Endothelial cell of umbilical vein (primary cell): Measurements from ENCODE around the gene CHIT1. TPM values are rescaled to one million over a fixed set of nuclear protein-coding genes. Genes with fewer than 3 reads are reported as not detected.

Experiments used
- BruUV-seq: library from RNA; stranded (reverse); fragments of 400-500 nt; replicated peaks from 2 replicates; lab custom pipeline; 2021; lab: Mats Ljungman, UMichigan
- CTCF ChIA-PET: fragments of 300-600, 350-600 bp; sonication (Branson Sonifier 250); formaldehyde crosslinking; loops from one replicate; lab custom pipeline; 2021; ENCODE audit warnings: antibody characterized with exemption, inconsistent platforms; lab: Charles Lee
- POLR2A ChIA-PET: fragments of 300-600, 350-600 bp; sonication (Branson Sonifier 250); formaldehyde crosslinking; loops from one replicate; lab custom pipeline; 2021; ENCODE audit warnings: antibody characterized with exemption, inconsistent platforms; lab: Charles Lee
- DNase-seq: peaks from one replicate; pipeline ENCODE4 v3.0.0-alpha.2; 2011; ENCODE audit warnings: low read depth, low spot score
- FAIRE-seq: peaks from 2 replicates; lab custom pipeline; 2011; peaks lifted over from hg19 to GRCh38; lab: Jason Lieb, UNC
- H2AFZ ChIP-seq: 2 replicates; pipeline ENCODE4 v1.6.0; 2012; ENCODE audit warnings: low read depth, low read length, control low read depth, inconsistent platforms
- H3K27ac ChIP-seq: 2 replicates; pipeline ENCODE4 v1.5.1; 2011; ENCODE audit warnings: low read depth, mild to moderate bottlenecking, control low read depth, low read length, moderate library complexity; ENCODE audit not compliant: insufficient read depth
- H3K27me3 ChIP-seq, 2 experiments: 2 replicates each; pipeline versions ENCODE4 v1.6.0 to v1.6.1; 2011; ENCODE audit warnings: low read length in 2 of 2, mixed read lengths in 1 of 2; ENCODE audit not compliant: control insufficient read depth in 2 of 2, insufficient read depth in 2 of 2
- H3K36me3 ChIP-seq, 2 experiments: 2 replicates in 1 of 2; 3 replicates in 1 of 2; pipeline ENCODE4 v1.5.1; 2011; ENCODE audit warnings: low read length in 2 of 2, mild to moderate bottlenecking in 1 of 2, moderate library complexity in 1 of 2; ENCODE audit not compliant: control insufficient read depth in 2 of 2, insufficient read depth in 2 of 2; ENCODE audit errors: extremely low read depth in 1 of 2
- H3K4me1 ChIP-seq: 3 replicates; pipeline ENCODE4 v1.5.1; 2011; ENCODE audit warnings: mild to moderate bottlenecking, low read length; ENCODE audit not compliant: control insufficient read depth, insufficient read depth; ENCODE audit errors: extremely low read depth
- H3K4me2 ChIP-seq: 2 replicates; pipeline ENCODE4 v1.6.1; 2011; ENCODE audit warnings: low read length, control low read depth, mixed read lengths; ENCODE audit not compliant: insufficient read depth
- H3K4me3 ChIP-seq, 3 experiments: fragments of 200-600 bp in 1 of 3; sonication (generic), shearing (Covaris generic) in 1 of 3; replicated peaks in 1 of 3; 2 replicates each; pipeline ENCODE4 v1.5.1; 2011 to 2016; ENCODE audit warnings: control low read depth in 3 of 3, low read length in 3 of 3, mild to moderate bottlenecking in 2 of 3, inconsistent platforms in 1 of 3, low read depth in 1 of 3, moderate library complexity in 1 of 3; ENCODE audit not compliant: insufficient read depth in 1 of 3
- H3K79me2 ChIP-seq: 2 replicates; pipeline ENCODE4 v1.6.0; 2012; ENCODE audit warnings: low read length, inconsistent platforms; ENCODE audit not compliant: control insufficient read depth, insufficient read depth
- H3K9ac ChIP-seq: replicated peaks from 2 replicates; pipeline ENCODE3; 2011; ENCODE audit warnings: low read length, control low read depth; ENCODE audit not compliant: insufficient read depth; ENCODE audit errors: extremely low read depth
- H3K9me1 ChIP-seq: replicated peaks from 3 replicates; pipeline ENCODE4 v1.6.0; 2011; ENCODE audit warnings: mild to moderate bottlenecking, low read length; ENCODE audit not compliant: control insufficient read depth, insufficient read depth; ENCODE audit errors: extremely low read depth
- H3K9me3 ChIP-seq: replicated peaks from 2 replicates; pipeline ENCODE4 v1.5.1; 2012; ENCODE audit warnings: low read length, inconsistent platforms; ENCODE audit not compliant: control insufficient read depth, insufficient read depth
- H4K20me1 ChIP-seq: replicated peaks from 2 replicates; pipeline ENCODE3; 2011; ENCODE audit warnings: mild to moderate bottlenecking, low read length; ENCODE audit not compliant: control insufficient read depth, insufficient read depth; ENCODE audit errors: extremely low read depth
- JUN ChIP-seq: IDR thresholded peaks from 2 replicates; pipeline ENCODE4 v1.6.1; 2011; ENCODE audit warnings: borderline replicate concordance, low read depth; ENCODE audit not compliant: insufficient read length, insufficient read depth
- MAX ChIP-seq: IDR thresholded peaks from 2 replicates; pipeline ENCODE4 v1.6.1; 2011; ENCODE audit not compliant: insufficient read depth, insufficient read length
- POLR2A ChIP-seq: IDR thresholded peaks from 2 replicates; pipeline ENCODE4 v1.6.1; 2012; ENCODE audit warnings: low read depth, mild to moderate bottlenecking, control low read depth, low read length
- POLR2AphosphoS5 ChIP-seq: IDR thresholded peaks from 2 replicates; pipeline ENCODE4 v1.6.1; 2012; ENCODE audit warnings: low read depth, mild to moderate bottlenecking, control low read depth, low read length, moderate library complexity; ENCODE audit not compliant: insufficient read depth
- dilution Hi-C: fragments of 300-500 bp; cut with MboI; formaldehyde crosslinking; loops from one replicate; pipeline ENCODE4 v1.15.0; 2019; ENCODE audit warnings: low sequenced_read_pairs; ENCODE audit not compliant: extremely low pct_ligation_motif_present
- intact Hi-C: fragments of 100-400 bp; cut with micrococcal nuclease; formaldehyde crosslinking; loops from one replicate; pipeline ENCODE4 v1.10.0; 2022
- polyA plus RNA-seq, 4 experiments: library from polyadenylated mRNA; depleted of rRNA in 3 of 4; stranded (reverse) in 3 of 4; unstranded in 1 of 4; fragments of >200 nt; gene quantifications; 2 replicates each; pipeline versions ENCODE4 v1.2.1 to v1.2.3, GENCODE V29; 2011 to 2012; ENCODE audit warnings: missing spikeins in 1 of 4
- total RNA-seq: library from RNA; stranded (reverse); gene quantifications from 2 replicates; pipeline ENCODE4 v1.2.3, GENCODE V29; 2021
- TF ChIP-seq, protein P1 (sequence below), 2 donors: IDR thresholded peaks; 1 replicate in 1 of 2; 2 replicates in 1 of 2; pipeline ENCODE4 v1.5.1; 2011; ENCODE audit warnings: low read length in 2 of 2, mild to moderate bottlenecking in 2 of 2, moderate library complexity in 2 of 2, control low read depth in 1 of 2, inconsistent platforms in 1 of 2, low read depth in 1 of 2; ENCODE audit not compliant: insufficient read depth in 1 of 2; ENCODE audit errors: extremely low read depth in 1 of 2

The CHIT1 gene
- total and polyA plus RNA-seq, 2 donors (not counting 3 experiments of a cell fraction or from before 2014, with no cell fraction given): not detected

- Histone ChIP-seq H3K9ac (no peak overlapping the region), H3K4me3 (no peak overlapping the region), H3K79me2 (no peaks in the 10 kb centered on the region), H3K27ac (no peak overlapping the region), H3K27me3 (peaks cover 0 to 3% of the 10 kb centered on the region in 2 experiments), H3K36me3 (no peaks in the 10 kb centered on the region), H2AFZ (no peak overlapping the region), H3K9me1 (no peaks in the 10 kb centered on the region), H3K9me3 (no peaks in the 10 kb centered on the region), H3K4me2 (no peak overlapping the region), H4K20me1 (no peaks in the 10 kb centered on the region), H3K4me1 (peaks cover 6% of the 10 kb centered on the region)
- DNase-seq (no peak), FAIRE-seq (no peak)
- ChIA-PET POLR2A (no interaction called here), CTCF (interaction anchor here (1.0 to 2.0 kb wide), 4 partner anchors 10 to 143 kb away, joined by 3 to 10 read pairs (median 4); no protein-coding TSS in a partner anchor)
- no TSS peak for BruUV-seq
- dilution Hi-C loops: no loop called here
- TF ChIP-seq JUN: no peak
- TF ChIP-seq POLR2AphosphoS5: no peak
- TF ChIP-seq, protein P1, sequence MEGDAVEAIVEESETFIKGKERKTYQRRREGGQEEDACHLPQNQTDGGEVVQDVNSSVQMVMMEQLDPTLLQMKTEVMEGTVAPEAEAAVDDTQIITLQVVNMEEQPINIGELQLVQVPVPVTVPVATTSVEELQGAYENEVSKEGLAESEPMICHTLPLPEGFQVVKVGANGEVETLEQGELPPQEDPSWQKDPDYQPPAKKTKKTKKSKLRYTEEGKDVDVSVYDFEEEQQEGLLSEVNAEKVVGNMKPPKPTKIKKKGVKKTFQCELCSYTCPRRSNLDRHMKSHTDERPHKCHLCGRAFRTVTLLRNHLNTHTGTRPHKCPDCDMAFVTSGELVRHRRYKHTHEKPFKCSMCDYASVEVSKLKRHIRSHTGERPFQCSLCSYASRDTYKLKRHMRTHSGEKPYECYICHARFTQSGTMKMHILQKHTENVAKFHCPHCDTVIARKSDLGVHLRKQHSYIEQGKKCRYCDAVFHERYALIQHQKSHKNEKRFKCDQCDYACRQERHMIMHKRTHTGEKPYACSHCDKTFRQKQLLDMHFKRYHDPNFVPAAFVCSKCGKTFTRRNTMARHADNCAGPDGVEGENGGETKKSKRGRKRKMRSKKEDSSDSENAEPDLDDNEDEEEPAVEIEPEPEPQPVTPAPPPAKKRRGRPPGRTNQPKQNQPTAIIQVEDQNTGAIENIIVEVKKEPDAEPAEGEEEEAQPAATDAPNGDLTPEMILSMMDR (IDR thresholded peaks at IDR 0.05; ENCODE audit: extremely low read depth in 1 of 2, insufficient read depth in 1 of 2, low read depth in 1 of 2, low read length in 2 of 2): no peak
- no peak for TF ChIP-seq MAX
- no peak for TF ChIP-seq POLR2A
- intact Hi-C loops: no loop called here
Measured at GRCh38 chr1:203181586-203182386, 47.7 kb downstream of the CHIT1 start.
